ENCODE data around the gene IGSF9.

Gene IGSF9, protein sequence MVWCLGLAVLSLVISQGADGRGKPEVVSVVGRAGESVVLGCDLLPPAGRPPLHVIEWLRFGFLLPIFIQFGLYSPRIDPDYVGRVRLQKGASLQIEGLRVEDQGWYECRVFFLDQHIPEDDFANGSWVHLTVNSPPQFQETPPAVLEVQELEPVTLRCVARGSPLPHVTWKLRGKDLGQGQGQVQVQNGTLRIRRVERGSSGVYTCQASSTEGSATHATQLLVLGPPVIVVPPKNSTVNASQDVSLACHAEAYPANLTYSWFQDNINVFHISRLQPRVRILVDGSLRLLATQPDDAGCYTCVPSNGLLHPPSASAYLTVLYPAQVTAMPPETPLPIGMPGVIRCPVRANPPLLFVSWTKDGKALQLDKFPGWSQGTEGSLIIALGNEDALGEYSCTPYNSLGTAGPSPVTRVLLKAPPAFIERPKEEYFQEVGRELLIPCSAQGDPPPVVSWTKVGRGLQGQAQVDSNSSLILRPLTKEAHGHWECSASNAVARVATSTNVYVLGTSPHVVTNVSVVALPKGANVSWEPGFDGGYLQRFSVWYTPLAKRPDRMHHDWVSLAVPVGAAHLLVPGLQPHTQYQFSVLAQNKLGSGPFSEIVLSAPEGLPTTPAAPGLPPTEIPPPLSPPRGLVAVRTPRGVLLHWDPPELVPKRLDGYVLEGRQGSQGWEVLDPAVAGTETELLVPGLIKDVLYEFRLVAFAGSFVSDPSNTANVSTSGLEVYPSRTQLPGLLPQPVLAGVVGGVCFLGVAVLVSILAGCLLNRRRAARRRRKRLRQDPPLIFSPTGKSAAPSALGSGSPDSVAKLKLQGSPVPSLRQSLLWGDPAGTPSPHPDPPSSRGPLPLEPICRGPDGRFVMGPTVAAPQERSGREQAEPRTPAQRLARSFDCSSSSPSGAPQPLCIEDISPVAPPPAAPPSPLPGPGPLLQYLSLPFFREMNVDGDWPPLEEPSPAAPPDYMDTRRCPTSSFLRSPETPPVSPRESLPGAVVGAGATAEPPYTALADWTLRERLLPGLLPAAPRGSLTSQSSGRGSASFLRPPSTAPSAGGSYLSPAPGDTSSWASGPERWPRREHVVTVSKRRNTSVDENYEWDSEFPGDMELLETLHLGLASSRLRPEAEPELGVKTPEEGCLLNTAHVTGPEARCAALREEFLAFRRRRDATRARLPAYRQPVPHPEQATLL

GRCh38 chr1:159945483-159946241 is at the start of gene IGSF9:
Gene IGSF9 (minus strand): TSS chr1:159945613. CDS start chr1:159943454, 2,159 bp downstream.
- peak; percentile 72 for DNase-seq (ENCODE audit: low read depth)

GRCh38 chr1:159994896-159995295 is 49.5 kb upstream of the IGSF9 start:
- DNase-seq (ENCODE audit: low read depth): no peak

DNA sequence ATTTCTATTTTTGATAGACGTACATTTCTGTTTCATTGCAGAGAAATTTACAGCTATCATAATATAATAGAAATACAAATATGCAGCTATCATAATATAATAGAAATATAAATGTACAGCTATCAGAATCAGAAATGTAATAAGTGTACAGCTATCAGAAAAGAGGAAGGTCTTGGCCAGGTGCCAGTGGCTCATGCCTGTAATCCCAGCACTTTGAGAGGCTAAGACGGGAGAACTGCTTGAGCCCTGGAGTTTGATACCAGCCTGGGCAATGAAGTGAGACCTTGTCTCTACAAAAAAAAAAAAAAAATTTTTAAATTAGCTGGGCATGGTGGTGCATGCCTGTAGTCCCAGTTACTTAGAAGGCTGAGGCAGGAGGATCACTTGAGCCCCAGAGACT is 48.5 kb upstream of the IGSF9 start:
- no peak for DNase-seq (ENCODE audit: low read depth)

DNA sequence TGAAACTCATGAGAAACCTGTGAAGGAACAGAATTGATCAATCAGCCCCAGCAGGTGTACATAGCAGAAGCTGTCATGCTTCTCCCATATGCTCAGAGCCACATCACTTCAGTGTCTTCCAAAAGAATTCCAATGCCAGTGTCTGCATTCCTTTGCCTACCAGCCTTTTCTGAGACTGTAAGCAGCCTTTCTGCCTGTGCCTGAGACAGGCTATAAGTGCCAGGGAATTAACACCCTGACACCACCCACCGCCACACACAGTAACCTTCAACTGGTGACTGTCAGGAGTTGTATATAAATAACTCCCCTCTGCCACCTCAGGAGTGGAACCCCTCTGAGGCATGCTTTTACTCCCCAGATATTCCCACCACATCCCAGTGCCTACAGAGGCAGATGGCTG is 46.7 kb upstream of the IGSF9 start:
- no peak for DNase-seq (ENCODE audit: low read depth)

DNA sequence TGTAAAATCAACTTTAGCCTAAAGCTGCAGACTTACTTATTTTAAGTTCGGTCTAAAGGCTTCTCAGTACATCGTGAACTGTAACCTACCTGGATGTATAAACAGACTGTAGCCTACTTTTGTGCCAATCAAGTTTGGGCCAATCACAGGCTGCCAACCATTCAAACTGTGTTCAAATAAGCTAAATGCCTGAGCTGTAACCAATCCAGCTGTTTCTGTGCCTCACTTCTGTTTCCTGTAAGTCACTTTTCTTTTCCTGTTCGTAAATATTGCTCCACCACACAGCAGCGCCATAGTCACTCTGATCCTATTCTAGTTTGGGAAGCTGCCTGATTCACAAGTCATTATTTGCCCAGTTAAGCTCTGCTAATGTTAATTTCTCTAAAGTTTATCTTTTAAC is 46.1 kb upstream of the IGSF9 start:
- DNase-seq (ENCODE audit: low read depth): no peak

DNA sequence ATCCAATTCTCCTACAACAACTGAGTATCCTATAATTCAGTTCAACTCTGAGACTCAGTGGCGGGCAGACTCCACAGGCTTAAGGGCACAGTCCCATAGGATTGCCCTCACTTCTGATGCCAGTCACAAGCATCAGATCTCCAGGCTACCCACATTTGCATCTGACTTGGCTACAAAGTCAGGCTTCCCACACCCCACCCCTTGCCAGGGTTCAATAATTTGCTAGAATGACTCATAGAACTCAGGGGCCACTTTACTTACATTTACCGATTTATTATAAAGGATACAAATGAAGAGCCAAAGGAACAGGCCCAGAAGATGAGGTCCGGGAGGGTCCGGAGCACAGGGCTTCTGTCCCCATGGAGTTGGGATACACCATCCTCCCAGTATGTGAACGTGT is 44.6 kb upstream of the IGSF9 start:
- DNase-seq (ENCODE audit: low read depth): no peak

GRCh38 chr1:159989581-159989980 is 44.2 kb upstream of the IGSF9 start:
- no peak for DNase-seq (ENCODE audit: low read depth)

- no peak for DNase-seq (ENCODE audit: low read depth)
Observed at GRCh38 chr1:159988006-159988405, 42.6 kb upstream of the IGSF9 start.

- no peak for DNase-seq (ENCODE audit: low read depth)
Observed at GRCh38 chr1:159987186-159987585, 41.8 kb upstream of the IGSF9 start.

DNA sequence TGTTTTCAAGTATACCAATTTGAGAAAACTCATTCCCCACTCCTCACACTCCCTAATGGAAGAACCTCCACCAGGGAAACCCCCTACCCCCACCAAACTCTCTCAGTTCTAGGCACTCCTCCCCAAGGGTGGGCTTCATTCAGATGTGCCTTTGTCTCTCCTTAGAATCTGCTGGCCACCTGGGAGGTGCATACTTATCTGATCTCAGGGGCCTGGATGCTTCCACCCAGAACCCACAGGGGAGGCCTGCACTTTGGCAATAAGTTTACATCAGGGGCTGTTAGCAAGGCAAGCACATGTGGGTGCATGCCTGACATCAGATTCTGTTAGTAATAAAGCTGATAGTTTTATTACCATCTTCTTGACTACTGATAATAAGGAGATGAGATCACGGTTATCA is 41.1 kb upstream of the IGSF9 start:
- no peak for DNase-seq (ENCODE audit: low read depth)

DNA sequence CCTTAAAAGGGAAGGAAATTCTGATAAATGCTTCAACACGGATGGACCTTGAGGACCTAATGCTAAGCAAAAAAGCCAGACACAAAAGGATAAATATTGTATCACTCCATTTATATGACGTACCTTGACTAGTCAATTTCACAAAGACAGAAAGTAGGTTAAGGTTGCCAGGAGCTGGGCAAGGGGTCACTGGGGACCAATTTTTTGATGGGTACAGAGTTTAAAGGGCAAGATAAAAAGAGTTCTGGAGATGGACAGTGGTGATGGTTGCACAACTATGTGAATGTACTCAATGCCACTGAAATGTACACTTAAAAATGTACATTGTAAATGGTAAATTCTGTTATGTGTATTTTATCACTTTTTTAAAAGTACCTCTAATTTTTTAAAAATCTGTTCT is 40.7 kb upstream of the IGSF9 start:
- no peak for DNase-seq (ENCODE audit: low read depth)

- no peak for DNase-seq (ENCODE audit: low read depth)
Observed at GRCh38 chr1:159985473-159985872, 40.1 kb upstream of the IGSF9 start.

DNA sequence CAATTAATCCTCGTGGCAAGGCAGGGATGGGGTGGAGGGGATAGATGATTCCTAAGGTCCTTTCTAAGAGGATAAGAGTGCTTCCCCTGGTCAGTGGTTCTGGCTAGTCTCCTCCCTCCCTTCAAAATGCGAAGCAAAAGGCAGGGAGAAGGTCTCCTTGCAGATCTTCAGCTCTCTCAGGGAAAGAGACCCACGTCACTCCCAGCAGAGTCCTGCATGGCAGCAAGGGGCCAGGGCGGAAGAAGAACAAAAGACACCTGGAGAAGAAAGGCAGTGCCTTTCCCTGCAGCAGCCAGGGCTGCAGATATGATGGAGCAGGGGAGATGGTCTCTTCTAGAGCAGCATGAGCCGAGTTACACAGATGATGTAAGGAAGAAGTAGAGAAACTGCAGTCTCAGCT is 38.3 kb upstream of the IGSF9 start:
- DNase-seq (ENCODE audit: low read depth): no peak

- DNase-seq (ENCODE audit: low read depth): no peak
Observed at GRCh38 chr1:159982280-159982679, 36.9 kb upstream of the IGSF9 start.

DNA sequence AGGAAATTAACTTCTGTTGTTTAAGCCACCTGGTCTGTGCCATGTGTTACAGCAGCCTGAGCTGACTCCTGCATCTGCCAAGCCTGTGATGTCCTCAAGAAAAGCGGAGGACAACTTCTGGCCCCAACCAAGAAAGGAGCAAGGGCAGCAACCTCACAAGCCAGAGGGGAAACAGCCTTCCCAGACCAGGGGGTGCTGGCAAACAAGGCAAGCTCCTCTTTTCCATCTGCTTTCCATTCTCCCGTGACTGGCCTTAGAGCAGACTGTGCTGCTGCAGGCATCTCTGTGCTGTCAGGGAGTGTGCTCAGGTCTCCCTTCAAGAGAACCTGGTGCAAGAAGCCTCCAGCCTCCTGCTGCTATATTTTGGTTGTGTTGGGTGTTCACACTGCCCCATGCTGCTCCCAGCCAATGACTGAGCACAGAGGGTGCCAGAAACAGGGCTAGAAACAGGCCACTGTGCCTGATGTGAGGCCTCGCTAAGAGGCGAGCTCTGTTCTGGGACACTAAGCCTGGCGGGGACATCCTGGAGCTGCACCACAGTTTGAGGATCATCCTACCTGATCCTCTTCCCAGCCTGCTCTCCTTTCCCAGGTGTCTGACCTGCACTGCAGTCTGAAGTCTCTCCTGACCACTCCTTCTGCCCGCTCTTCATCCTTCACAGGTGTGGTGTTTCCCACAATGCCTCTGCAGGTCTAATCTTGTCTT is 36.1 kb upstream of the IGSF9 start:
- DNase-seq (ENCODE audit: low read depth): no peak

- no peak for DNase-seq (ENCODE audit: low read depth)
Observed at GRCh38 chr1:159980786-159981185, 35.4 kb upstream of the IGSF9 start.

DNA sequence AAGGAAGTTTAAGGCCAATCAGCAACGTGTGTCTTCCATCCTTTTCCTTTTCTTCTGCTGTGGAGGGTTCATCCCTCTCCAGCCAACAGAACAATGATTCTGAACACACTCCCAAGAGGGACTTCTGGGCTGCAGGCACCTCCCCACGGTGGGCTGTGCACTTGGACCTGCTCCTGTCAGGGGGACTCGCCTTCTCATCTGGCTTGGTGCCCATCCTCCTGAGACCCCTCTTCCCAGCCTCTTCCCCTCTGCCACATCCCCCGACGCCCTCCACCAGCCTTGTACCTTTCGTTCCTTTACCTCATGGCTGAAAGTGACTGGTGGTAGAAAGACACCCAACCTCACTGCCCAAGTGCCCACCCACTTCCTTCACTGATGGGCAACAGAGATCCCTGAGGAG is 34.7 kb upstream of the IGSF9 start:
- no peak for DNase-seq (ENCODE audit: low read depth)

- no peak for DNase-seq (ENCODE audit: low read depth)
Observed at GRCh38 chr1:159979257-159979656, 33.8 kb upstream of the IGSF9 start.

DNA sequence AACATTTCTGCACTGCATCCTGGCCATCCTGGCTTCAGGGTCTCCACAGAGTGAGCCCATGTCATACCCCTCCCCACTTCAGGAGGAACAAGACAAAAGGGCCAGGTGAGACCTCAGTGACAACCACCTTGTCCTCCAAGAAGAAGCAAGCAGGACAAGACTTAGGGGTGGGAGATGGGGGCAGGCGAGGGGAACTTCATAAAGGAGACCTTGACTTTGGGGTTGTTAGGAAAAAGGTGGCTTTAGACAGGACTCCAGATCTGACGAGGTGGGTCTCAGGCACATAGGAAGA is 32.6 kb upstream of the IGSF9 start:
- DNase-seq (ENCODE audit: low read depth): no peak

DNA sequence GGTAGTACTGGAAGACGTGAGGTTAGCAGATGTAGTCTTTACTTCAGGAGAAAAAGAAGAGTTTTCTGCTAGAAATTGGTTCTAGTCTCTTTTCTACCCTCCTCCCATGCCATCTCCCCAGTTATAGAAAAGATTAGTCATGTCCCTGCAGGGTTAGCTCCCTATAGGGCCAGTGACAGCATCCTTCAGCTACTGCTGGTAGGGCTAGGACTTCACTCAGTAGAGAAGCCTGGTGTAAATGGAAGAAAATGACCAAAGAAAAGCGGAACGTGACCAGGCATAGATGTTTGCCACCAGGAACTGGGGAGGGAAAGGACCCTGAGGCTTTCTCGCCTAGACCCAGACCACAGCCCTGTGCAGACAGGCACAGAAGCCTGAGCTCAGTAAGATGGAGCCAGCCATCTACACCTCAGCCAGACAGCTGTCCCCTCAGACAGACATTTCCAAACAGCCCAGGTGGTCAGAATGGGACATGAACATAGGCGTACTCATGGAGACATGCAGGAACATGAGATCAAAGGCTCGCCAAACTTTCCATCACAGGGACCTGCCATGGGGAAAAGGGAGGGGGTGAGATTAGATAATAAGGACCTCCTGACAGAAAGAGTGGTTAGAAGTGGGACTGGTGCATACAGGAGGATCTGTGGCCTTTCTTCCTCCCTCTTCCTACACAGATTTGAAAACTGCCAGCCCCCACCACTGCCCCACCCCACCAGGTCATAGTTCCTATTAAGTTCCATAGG is 32.1 kb upstream of the IGSF9 start:
- DNase-seq (ENCODE audit: low read depth): no peak
